HepG2 (cell line): ENCODE measurements around the gene ISCU. TPM values are rescaled to one million over a fixed set of nuclear protein-coding genes. Genes with fewer than 3 reads are reported as not detected.

ENCODE experiments used
- ATAC-seq: fragments of 200-7000 bp; cut with Tn5 transposase; 3 replicates; pipeline ENCODE4 v1.9.1; 2020; ENCODE audit warnings: mild to moderate bottlenecking, moderate library complexity
- BruUV-seq: library from RNA; stranded (reverse); fragments of 400-500 nt; replicated peaks from 2 replicates; lab custom pipeline; 2021; lab: Mats Ljungman, UMichigan
- CTCF ChIA-PET: fragments of 300-600 bp; formaldehyde crosslinking; extraction: SDS; loops from one replicate; lab custom pipeline; 2021; ENCODE audit warnings: low total read pairs, inconsistent platforms, low intra/inter-chr PET ratio; lab: Yijun Ruan, JAX
- POLR2A ChIA-PET: fragments of 350-600 bp; sonication (Branson Sonifier 250); formaldehyde crosslinking; loops from one replicate; lab custom pipeline; 2020; ENCODE audit warnings: antibody characterized with exemption, inconsistent platforms; lab: Yijun Ruan, JAX
- DNase-seq: peaks from one replicate; pipeline ENCODE4 v3.0.0-alpha.2; 2015; ENCODE audit warnings: low spot score
- FAIRE-seq: peaks from 3 replicates; lab custom pipeline; 2011; peaks lifted over from hg19 to GRCh38; lab: Jason Lieb, UNC
- H2AFZ ChIP-seq: one replicate; pipeline ENCODE4 v1.6.1; 2011; ENCODE audit warnings: low read length, inconsistent platforms
- H3K27ac ChIP-seq: fragments of 300-600 bp; 3 replicates; pipeline ENCODE4 v1.8.0; 2011; ENCODE audit warnings: mixed run types, mild to moderate bottlenecking, mixed read lengths, low read length, inconsistent platforms; ENCODE audit not compliant: insufficient read depth; ENCODE audit errors: extremely low read length
- H3K27me3 ChIP-seq, 2 experiments: fragments of 200-600 bp in 1 of 2; 2 replicates in 1 of 2; 3 replicates in 1 of 2; pipeline versions ENCODE4 v1.6.0 to v1.8.0; 2011; ENCODE audit warnings: low read length in 2 of 2, mild to moderate bottlenecking in 2 of 2, moderate library complexity in 2 of 2, inconsistent platforms in 1 of 2; ENCODE audit not compliant: insufficient read depth in 2 of 2, control insufficient read depth in 1 of 2
- H3K36me3 ChIP-seq, 2 experiments: fragments of 200-600 bp in 1 of 2; replicated peaks in 1 of 2; 2 replicates in 1 of 2; 3 replicates in 1 of 2; pipeline versions ENCODE4 v1.5.1 to v1.8.0; 2011; ENCODE audit warnings: low read length in 2 of 2, inconsistent platforms in 1 of 2; ENCODE audit not compliant: insufficient read depth in 2 of 2, control insufficient read depth in 1 of 2
- H3K4me1 ChIP-seq: 2 replicates; pipeline ENCODE4 v1.5.1; 2012; ENCODE audit warnings: low read length, inconsistent platforms; ENCODE audit not compliant: insufficient read depth
- H3K4me2 ChIP-seq: 2 replicates; pipeline ENCODE4 v1.6.0; 2011; ENCODE audit warnings: low read depth, low read length, inconsistent platforms
- H3K4me3 ChIP-seq, 3 experiments: fragments of 200-600 bp in 1 of 3; sonication (generic), shearing (Covaris generic) in 1 of 3; replicated peaks in 1 of 3; 2 replicates each; pipeline ENCODE4 v1.5.1; 2011 to 2016; ENCODE audit warnings: low read length in 3 of 3, inconsistent platforms in 2 of 3, low read depth in 2 of 3, mild to moderate bottlenecking in 2 of 3, control low read depth in 1 of 3, mixed read lengths in 1 of 3; ENCODE audit not compliant: insufficient read depth in 1 of 3
- H3K79me2 ChIP-seq: one replicate; pipeline ENCODE4 v1.6.1; 2011; ENCODE audit warnings: low read length, inconsistent platforms; ENCODE audit not compliant: insufficient read depth
- H3K9ac ChIP-seq: 2 replicates; pipeline ENCODE4 v1.6.0; 2011; ENCODE audit warnings: mild to moderate bottlenecking, low read depth, low read length, inconsistent platforms; ENCODE audit not compliant: insufficient read depth
- H3K9me3 ChIP-seq: 2 replicates; pipeline ENCODE4 v1.5.1; 2012; ENCODE audit warnings: mild to moderate bottlenecking, low read length
- H4K20me1 ChIP-seq: 2 replicates; pipeline ENCODE4 v1.6.0; 2011; ENCODE audit warnings: inconsistent platforms, mild to moderate bottlenecking, low read length, moderate library complexity; ENCODE audit not compliant: insufficient read depth
- ELK4 ChIP-seq: sonication (generic); formaldehyde crosslinking; IDR thresholded peaks from 2 replicates; pipeline ENCODE4 v1.9.0; 2021; ENCODE audit warnings: missing genetic modification reagents, borderline replicate concordance
- KDM3A ChIP-seq: IDR thresholded peaks from 2 replicates; pipeline ENCODE4 v1.6.1; 2018; ENCODE audit warnings: low read depth, missing compliant biosample characterization
- NFIC ChIP-seq: IDR thresholded peaks from 2 replicates; pipeline ENCODE4 v1.6.1; 2012; ENCODE audit warnings: mild to moderate bottlenecking, low read length, inconsistent platforms
- ZBTB2 ChIP-seq: sonication (generic); formaldehyde crosslinking; IDR thresholded peaks from 2 replicates; pipeline ENCODE4 v1.8.0; 2022; ENCODE audit warnings: low read depth, missing genetic modification reagents
- ZKSCAN8 ChIP-seq: IDR thresholded peaks from 2 replicates; pipeline ENCODE4 v1.6.1; 2016; ENCODE audit warnings: borderline replicate concordance, missing genetic modification reagents, missing compliant biosample characterization
- ZNF629 ChIP-seq: sonication (generic); formaldehyde crosslinking; conservative IDR thresholded peaks from 2 replicates; pipeline ENCODE4 v1.5.0; 2020; ENCODE audit warnings: missing genetic modification reagents
- ZNF709 ChIP-seq: sonication (generic); formaldehyde crosslinking; IDR thresholded peaks from 2 replicates; pipeline ENCODE4 v1.5.0; 2020; ENCODE audit warnings: mild to moderate bottlenecking, missing genetic modification reagents
- ZNF749 ChIP-seq: sonication (generic); formaldehyde crosslinking; IDR thresholded peaks from 2 replicates; pipeline ENCODE4 v1.8.0; 2022; ENCODE audit warnings: mild to moderate bottlenecking, missing genetic modification reagents, moderate library complexity, borderline replicate concordance
- WGBS: methylation state at CpG from one replicate; pipeline ENCODE4 v1.1.6; 2017; ENCODE audit warnings: low lambda C conversion rate; 5-methylcytosine and 5-hydroxymethylcytosine counted together
- in situ Hi-C: cut with HindIII; loops from 2 replicates; pipeline ENCODE4 v1.10.0; 2017; ENCODE audit warnings: low pct_unique_long_range_greater_than_20kb; ENCODE audit not compliant: extremely low pct_ligation_motif_present
- intact Hi-C: fragments of 100-400 bp; cut with micrococcal nuclease; formaldehyde crosslinking; loops from one replicate; pipeline ENCODE4 v1.10.0; 2022; ENCODE audit not compliant: unreplicated experiment
- polyA plus RNA-seq, 8 experiments: library from polyadenylated mRNA; depleted of rRNA in 3 of 8; stranded (reverse) in 7 of 8; unstranded in 1 of 8; fragments of >200 nt; fragmentation: Illumina TruSeq in 4 of 8; extraction: Trizol in 4 of 8; gene quantifications; 2 replicates each; pipeline versions ENCODE4 v1.2.1 to v1.2.3, GENCODE V29; 2011 to 2016; ENCODE audit warnings: low read depth in 4 of 8, missing spikeins in 1 of 8, mixed read lengths in 1 of 8; ENCODE audit not compliant: insufficient read depth in 1 of 8
- total RNA-seq, 5 experiments: library from RNA; depleted of rRNA; stranded (reverse); fragments of >200 nt; fragmentation: Illumina TruSeq; extraction: Trizol; gene quantifications; 2 replicates each; pipeline ENCODE4 v1.2.3, GENCODE V29; 2016; ENCODE audit warnings: low read depth in 1 of 5

The ISCU gene
- total and polyA plus RNA-seq, 2 of the 13 experiments (the other 11 are each of a cell fraction or from before 2014, with no cell fraction given): 94.4 to 107 TPM

- Histone ChIP-seq H3K9me3 (no peaks in the 10 kb centered on the region), H3K4me3 (no peak overlapping the region), H3K4me1 (0 out of 2 replicates have a peak, but pooled peaks cover 8% of the 10 kb centered on the region), H3K27ac (no peak overlapping the region), H3K36me3 (no peaks in the 10 kb centered on the region), H3K79me2 (no peaks in the 10 kb centered on the region), H3K27me3 (peaks cover 10 to 48% of the 10 kb centered on the region in 2 experiments), H2AFZ (no peak overlapping the region), H3K9ac (no peak overlapping the region), H4K20me1 (no peaks in the 10 kb centered on the region), H3K4me2 (no peak overlapping the region)
- intact Hi-C loops (no loop called here), in situ Hi-C loops (no loop called here)
- POLR2A ChIA-PET: no interaction called here
- no TSS peak for BruUV-seq
- no peak for ATAC-seq
- no peak for FAIRE-seq
- no peak for DNase-seq
- 72% methylated on average over 14 of the region's 25 CpGs for WGBS
- no peak for TF ChIP-seq ZNF709 (CRISPR knock-in tag)
- TF ChIP-seq NFIC: no peak
- no peak for TF ChIP-seq ELK4 (CRISPR knock-in tag)
- TF ChIP-seq ZBTB2 (CRISPR knock-in tag): no peak
- no peak for TF ChIP-seq ZNF749 (CRISPR knock-in tag)
- TF ChIP-seq KDM3A: no peak
- 0 out of 2 replicates have a peak, but pooled peaks have one; percentile 21 for TF ChIP-seq ZKSCAN8 (CRISPR knock-in tag)
- peak; percentile 88 for TF ChIP-seq ZNF629 (CRISPR knock-in tag)
- CTCF ChIA-PET: no interaction called here
Measured at GRCh38 chr12:108592033-108592909, 29.9 kb downstream of the ISCU start.
